Measurements from ENCODE around the gene RARA.

The RARA gene

DNA sequence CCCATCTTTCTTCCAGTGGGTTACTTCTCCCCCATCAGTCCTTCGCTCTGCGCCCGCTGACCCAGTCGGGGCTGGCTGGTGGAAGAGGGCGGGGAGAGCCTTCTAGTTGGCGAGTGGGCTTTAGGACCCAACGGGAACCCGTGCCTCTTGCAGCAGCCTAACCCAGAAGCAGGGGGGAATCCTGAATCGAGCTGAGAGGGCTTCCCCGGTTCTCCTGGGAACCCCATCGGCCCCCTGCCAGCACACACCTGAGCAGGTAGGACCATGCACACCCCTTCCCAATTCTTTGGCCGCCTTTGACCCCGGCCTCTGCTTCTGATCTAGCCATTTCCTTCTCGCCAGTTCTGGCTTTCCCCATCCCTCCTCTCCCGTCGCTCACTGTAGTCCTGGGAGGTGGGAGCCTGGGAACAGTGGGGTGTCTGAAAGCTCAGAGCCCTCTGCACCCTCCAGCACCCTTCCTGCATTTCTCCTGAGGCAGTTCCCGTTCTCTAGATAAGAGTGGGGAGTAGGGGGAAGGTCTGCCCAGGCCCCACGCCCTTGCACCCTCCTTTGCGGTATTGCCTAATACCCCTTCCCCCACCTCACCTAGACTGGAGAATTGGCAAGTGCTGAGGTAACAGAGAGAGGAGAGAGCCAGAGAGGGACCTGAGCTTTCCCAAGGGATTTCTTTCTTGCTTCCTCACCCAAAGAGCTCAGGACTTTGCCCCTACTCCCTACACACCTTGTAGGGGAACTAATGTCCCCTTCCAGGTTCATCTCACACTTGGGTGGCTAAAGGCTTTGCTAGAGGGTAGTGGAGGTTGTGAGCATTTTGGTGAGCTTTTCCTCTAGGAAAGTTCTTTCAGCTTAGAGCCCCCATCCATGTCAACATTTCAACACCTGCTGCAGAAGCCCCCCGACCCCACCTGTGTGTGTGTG, at the start of gene RARA:
RARA (plus strand) TSS at position 150 of the 918 bp plus-strand sequence. CDS start 22,039 bp downstream, outside the sequence.
- no peak for DNase-seq (ENCODE audit: low read depth in 2 of 2)

GRCh38 chr17:40259505-40259904, 49.5 kb upstream of the RARA start:
- DNase-seq (ENCODE audit: low read depth in 2 of 2) = no peak

- no peak for DNase-seq (ENCODE audit: low read depth in 2 of 2)
These were observed 48.5 kb upstream of the RARA start for GRCh38 chr17:40260528-40260927.

GRCh38 chr17:40264458-40265185, 44.4 kb upstream of the RARA start:
- DNase-seq (ENCODE audit: low read depth in 2 of 2) = no peak

- DNase-seq (ENCODE audit: low read depth in 2 of 2) = no peak
These were observed 43.6 kb upstream of the RARA start for GRCh38 chr17:40265337-40265736.

DNA sequence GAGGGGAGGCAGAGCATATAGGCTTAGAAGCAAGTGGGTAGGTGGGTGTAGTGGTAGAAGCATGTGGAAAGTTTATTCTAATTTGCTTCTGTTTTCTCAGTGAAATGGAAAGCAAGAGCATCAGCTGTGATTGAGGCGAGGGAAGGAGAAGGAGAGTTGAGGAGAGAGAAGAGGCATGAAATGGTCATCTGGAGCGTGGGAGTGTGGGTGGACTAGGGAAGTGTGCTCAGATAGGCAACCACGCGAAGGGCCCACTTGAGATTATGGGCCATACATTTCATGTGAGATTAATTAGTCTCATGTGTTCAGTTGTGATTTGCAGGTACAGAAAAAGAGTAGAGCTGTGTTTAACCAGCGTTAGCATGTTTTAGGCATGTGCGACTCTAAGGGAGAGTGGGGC, 42.1 kb upstream of the RARA start:
- no peak for DNase-seq (ENCODE audit: low read depth in 2 of 2)

DNA sequence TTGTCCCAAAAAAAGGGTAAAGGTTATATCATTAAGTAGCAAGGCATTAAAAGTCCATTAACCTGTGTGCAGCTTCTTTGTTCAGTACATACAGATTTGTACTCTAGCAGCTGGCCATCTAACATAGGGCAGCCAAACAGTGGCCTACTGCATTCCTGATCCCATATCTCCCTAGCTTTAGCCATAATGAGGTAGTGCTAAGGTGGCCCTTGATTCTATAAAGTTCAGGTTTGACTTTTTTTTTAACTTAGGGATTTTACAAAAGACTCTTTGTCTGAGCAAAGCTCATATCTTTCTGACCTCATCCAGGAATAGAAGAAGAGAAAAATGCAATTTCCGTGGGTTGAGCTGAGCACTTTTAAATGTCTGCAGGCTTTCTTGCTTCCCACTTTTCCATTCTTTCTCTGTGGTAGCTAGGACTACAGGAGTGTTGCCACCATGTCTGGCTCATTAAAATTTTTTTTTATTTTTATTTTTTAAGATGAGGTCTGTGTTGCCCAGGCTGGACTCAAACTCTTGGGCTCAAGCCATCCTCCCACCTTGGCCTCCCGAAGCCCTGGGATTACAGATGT, 40.8 kb upstream of the RARA start:
- DNase-seq (ENCODE audit: low read depth in 2 of 2) = no peak

GRCh38 chr17:40278414-40278813, 30.6 kb upstream of the RARA start:
- DNase-seq (ENCODE audit: low read depth in 2 of 2) = no peak

- DNase-seq (ENCODE audit: low read depth in 2 of 2) = no peak
These were observed 29.6 kb upstream of the RARA start for GRCh38 chr17:40279402-40279801.

DNA sequence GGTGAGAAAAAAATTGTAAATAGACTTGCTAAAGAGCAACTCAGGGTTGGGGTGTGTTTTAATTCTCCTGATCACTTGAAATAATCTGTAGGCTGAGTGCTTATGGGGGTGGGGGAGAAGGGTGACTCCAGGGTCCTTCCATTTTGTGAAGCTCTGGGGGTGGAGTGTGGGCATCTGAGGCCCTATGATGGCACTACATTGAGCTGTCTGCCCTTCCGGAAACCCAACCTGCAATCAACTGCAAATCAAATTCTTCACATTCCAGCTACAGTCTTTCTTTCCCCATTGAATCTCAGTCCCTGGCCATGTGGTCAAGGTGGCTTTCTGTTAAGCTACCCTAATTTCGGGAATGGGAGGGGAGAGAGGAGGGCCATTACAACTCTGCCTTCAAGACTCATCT, 27.3 kb upstream of the RARA start:
- DNase-seq (ENCODE audit: low read depth in 2 of 2) = no peak

GRCh38 chr17:40283662-40284061, 25.3 kb upstream of the RARA start:
- no peak for DNase-seq (ENCODE audit: low read depth in 2 of 2)

- DNase-seq (ENCODE audit: low read depth in 2 of 2) = no peak
These were observed 24.8 kb upstream of the RARA start for GRCh38 chr17:40284085-40284713.

GRCh38 chr17:40286473-40286872, 22.5 kb upstream of the RARA start:
- DNase-seq (ENCODE audit: low read depth in 2 of 2) = no peak

- no peak for DNase-seq (ENCODE audit: low read depth in 2 of 2)
These were observed 21.9 kb upstream of the RARA start for GRCh38 chr17:40287159-40287493.

- peak; percentile 89 to 94 for DNase-seq (ENCODE audit: low read depth in 2 of 2)
These were observed 21.2 kb upstream of the RARA start, which contains the start of gene CDC6 for GRCh38 chr17:40287494-40288369. TSS of gene CDC6 (plus strand) at chr17:40287879. CDS start at chr17:40289421, 1,542 bp downstream.

GRCh38 chr17:40290629-40291280, 18.2 kb upstream of the RARA start:
- no peak for DNase-seq (ENCODE audit: low read depth in 2 of 2)

DNA sequence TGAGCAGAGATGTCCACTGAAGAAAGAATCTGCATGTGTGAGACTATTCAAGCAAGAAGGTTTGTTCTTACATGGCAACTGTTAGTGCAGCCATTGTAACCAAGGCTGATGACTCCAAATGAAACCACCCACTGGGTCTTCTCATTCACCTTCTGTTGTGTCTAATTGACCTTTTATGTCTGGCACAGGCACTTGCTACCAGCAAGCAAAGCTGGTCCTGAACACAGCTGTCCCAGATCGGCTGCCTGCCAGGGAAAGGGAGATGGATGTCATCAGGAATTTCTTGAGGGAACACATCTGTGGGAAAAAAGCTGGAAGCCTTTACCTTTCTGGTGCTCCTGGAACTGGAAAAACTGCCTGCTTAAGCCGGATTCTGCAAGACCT, 17.7 kb upstream of the RARA start:
- no peak for DNase-seq (ENCODE audit: low read depth in 2 of 2)

DNA sequence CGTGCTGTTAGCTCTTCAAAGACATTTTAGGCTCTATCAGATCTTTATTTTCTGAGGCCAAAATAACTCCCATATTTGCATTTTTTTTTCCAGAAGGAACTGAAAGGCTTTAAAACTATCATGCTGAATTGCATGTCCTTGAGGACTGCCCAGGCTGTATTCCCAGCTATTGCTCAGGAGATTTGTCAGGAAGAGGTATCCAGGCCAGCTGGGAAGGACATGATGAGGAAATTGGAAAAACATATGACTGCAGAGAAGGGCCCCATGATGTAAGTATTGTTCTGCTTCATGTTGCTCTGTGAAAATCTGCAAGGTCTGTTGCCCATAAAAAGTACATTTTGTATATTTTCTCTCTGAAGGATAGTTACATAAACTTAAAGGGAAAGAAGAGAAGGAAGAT, 15.6 kb upstream of the RARA start:
- DNase-seq (ENCODE audit: low read depth in 2 of 2) = no peak

DNA sequence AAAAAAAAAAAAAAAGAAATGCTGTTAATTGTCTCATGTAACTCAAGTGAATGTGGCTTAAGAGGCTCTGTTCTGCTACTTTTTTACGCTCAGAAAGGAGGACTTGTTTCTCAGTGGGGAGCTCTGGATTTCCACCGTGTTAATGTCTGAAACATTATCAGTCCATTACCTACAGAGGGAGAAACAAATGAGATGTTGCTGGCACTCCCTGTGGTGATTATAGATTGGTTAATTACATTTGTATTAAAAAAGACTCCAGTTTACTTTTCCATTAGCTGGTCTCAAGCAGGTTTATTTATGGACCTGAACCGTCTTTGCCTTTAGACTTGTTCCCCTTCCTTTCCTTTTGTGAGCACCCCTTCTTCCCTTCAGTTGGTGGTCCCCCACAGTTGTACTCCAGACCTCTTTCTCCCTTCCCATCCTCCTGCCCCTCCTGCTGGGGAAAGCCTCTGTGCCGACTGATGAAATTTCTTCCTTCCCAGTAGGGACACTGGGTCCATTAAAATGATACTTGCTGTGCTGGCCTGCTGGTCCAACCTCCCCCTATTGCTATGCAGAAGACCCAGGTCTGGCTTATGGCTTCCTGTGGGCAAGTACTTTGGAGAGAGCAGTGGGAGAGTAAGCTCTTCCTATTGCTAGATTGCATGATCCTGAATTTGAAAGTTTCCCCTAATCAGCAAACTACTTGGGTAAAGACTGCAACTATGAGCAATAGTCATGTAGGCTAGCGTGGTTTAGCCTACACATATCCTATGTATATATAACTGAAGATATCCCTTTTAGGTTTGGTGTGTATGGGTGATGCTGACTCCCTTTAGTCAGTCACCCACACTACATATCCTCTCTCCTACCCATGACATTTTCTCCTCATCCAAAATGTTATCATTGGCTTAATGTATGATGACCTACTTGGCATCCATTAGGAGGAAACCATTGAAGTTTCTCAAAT, 13.2 kb upstream of the RARA start:
- no peak for DNase-seq (ENCODE audit: low read depth in 2 of 2)

DNA sequence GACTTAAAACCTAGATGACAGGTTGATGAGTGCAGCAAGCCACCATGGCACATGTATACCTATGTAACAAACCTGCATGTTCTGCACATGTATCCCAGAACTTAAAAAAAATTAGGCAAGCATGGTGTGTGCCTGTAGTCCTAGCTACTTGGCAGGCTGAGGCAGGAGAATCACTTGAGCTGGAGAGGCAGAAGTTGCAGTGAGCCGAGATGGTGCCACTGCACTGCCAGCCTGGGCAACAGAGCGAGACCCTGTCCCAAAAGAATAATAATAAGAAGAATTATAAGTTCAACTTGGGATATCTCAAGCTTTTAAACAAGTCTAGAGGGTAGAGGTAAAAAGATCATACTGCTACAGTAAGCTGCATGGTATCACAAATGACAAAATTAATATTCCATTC, 11.5 kb upstream of the RARA start:
- no peak for DNase-seq (ENCODE audit: low read depth in 2 of 2)

Measured in stimulated activated CD4-positive, alpha-beta T cell treated with anti-CD3 and anti-CD28 coated beads, Interleukin-1b, Interleukin-23, amount 100 ng/mL, for 1 hour (primary cell).